ENCODE results near the gene BTNL3. TPM values are rescaled to one million over a fixed set of nuclear protein-coding genes. Genes with fewer than 3 reads are reported as not detected.

Gene BTNL3
- total RNA-seq, 1 donor from 2014 or later = not detected

DNA sequence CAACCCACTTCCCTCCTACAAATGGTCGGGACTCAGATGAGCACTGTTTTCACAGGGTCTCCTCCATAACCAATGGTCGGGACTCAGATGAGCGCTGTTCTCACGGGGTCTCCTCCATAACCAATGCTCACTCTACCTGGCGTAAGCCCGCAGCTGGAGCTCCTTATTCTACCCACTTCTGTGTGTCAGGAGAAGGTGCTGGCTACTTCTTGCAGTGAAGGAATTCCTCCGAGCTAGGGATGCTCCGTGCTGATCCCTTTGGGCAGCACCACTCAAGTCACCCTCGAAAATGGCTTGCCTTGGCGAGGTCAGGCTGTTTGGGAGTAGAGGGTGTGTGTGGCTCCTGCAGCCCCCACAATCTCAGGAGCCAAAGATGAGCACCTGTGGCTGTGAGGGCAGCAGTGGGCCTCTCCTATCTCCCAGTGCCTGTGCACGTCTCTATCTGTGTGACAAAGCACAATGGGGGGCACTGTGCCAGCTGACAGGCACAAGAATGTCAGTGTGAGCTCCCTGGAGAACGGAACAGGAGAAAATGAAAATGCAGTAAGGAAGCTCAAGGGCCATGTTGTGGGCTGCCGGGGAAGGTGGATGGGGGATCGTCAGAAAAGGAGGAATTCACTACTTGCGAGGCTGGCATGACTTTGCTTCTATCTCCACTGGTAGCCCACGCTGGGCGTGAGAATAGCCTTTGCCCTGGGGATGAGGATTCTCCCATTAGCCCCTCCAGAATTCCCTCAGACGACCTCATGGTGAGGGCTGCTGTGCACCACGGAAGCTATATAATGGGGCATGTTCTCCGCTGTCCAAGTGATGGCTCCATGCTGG is 47.6 kb downstream of the BTNL3 start:
- intact Hi-C loops (cut with micrococcal nuclease) = no loop called here
- DNase-seq = no peak
- H3K27me3 Mint-ChIP-seq = peaks cover 3% of the 10 kb centered on the region
- TF ChIP-seq, protein P1, sequence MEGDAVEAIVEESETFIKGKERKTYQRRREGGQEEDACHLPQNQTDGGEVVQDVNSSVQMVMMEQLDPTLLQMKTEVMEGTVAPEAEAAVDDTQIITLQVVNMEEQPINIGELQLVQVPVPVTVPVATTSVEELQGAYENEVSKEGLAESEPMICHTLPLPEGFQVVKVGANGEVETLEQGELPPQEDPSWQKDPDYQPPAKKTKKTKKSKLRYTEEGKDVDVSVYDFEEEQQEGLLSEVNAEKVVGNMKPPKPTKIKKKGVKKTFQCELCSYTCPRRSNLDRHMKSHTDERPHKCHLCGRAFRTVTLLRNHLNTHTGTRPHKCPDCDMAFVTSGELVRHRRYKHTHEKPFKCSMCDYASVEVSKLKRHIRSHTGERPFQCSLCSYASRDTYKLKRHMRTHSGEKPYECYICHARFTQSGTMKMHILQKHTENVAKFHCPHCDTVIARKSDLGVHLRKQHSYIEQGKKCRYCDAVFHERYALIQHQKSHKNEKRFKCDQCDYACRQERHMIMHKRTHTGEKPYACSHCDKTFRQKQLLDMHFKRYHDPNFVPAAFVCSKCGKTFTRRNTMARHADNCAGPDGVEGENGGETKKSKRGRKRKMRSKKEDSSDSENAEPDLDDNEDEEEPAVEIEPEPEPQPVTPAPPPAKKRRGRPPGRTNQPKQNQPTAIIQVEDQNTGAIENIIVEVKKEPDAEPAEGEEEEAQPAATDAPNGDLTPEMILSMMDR (IDR thresholded peaks at IDR 0.05) = no peak
- no peaks in the 10 kb centered on the region for H3K4me1 Mint-ChIP-seq
- CTCF ChIA-PET = interaction anchor here (0.9 kb wide), 1 partner anchor 13 kb away, joined by 3 read pairs; no protein-coding TSS in a partner anchor
- H3K9me3 Mint-ChIP-seq = peaks cover 5% of the 10 kb centered on the region
- no peak overlapping the region for H3K27ac Mint-ChIP-seq
- H3K4me3 Mint-ChIP-seq = no peak overlapping the region
- no peak for ATAC-seq (ENCODE audit: low read depth)
- POLR2A ChIA-PET = interaction anchor here (0.6 kb wide), 1 partner anchor 149 kb away, joined by 6 read pairs; no protein-coding TSS in a partner anchor
- H3K36me3 Mint-ChIP-seq (ENCODE audit: low read depth) = peaks cover 2% of the 10 kb centered on the region

GRCh38 chr5:181036816-181037364 is 48.2 kb downstream of the BTNL3 start:
- DNase-seq = no peak
- Mint-ChIP-seq H3K4me1 (no peaks in the 10 kb centered on the region), H3K27ac (no peak overlapping the region), H3K27me3 (peaks cover 1% of the 10 kb centered on the region), H3K4me3 (no peak overlapping the region), H3K36me3 (ENCODE audit: low read depth) (peaks cover 1% of the 10 kb centered on the region), H3K9me3 (peaks cover 2% of the 10 kb centered on the region)
- ChIA-PET POLR2A (no interaction called here), CTCF (interaction anchor here (0.9 kb wide), 1 partner anchor 12 kb away, joined by 3 read pairs; no protein-coding TSS in a partner anchor)
- TF ChIP-seq, protein P1 (IDR thresholded peaks at IDR 0.05) = no peak
- ATAC-seq (ENCODE audit: low read depth) = no peak
- intact Hi-C loops (cut with micrococcal nuclease) = no loop called here

DNA sequence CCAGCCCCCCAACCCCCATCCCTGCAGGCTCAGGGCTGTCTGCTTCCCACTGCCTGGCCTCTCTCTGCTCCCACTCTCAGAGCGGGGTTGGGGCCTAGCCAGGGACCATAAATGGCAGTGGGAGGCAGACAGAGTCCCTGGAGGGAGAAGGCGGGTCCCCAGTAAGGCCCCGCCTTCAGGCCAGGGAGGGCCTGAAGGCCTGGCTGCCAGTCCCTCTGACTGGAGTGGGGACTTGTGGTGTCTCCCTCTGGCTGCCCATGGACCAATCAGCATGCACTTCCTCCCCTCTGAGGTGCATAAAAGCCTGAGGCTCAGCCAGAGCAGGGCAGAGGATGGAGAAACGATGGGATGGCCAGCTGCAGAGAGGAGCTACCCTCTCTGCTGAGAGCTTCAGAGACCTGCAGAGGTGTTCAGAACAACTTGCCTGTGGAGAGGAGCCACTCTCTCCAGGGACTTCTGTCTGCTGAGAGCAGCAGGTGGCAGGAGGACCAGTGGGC is 48.8 kb downstream of the BTNL3 start:
- CTCF ChIA-PET = interaction anchor here (0.9 kb wide), 1 partner anchor 12 kb away, joined by 3 read pairs; no protein-coding TSS in a partner anchor
- H3K4me3 Mint-ChIP-seq = no peak overlapping the region

DNA sequence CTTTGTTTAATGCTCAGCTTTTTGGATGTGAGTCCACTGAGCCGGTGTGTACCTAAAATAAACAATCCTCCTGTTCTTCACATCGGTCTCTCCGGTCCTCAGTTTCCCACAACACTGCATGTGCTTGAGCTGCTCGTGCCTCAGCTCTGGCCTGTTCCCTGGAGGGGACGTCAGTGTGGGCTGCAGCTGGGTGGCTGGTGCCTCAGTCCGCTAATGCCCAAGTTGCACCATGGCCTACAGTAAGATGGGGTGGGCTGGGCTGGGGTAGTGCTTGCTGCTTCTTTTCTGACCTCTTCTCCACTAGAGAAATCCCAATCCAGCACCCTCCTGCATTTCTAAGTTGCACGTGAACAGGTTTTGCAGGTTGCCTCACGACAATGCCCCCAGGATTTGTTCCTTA is 50.8 kb downstream of the BTNL3 start:
- peaks cover 2% of the 10 kb centered on the region for H3K27me3 Mint-ChIP-seq
- DNase-seq = no peak
- H3K4me1 Mint-ChIP-seq = peaks cover 3% of the 10 kb centered on the region
- no peak overlapping the region for H3K27ac Mint-ChIP-seq
- H3K9me3 Mint-ChIP-seq = no peaks in the 10 kb centered on the region
- ChIA-PET CTCF (no interaction called here), POLR2A (no interaction called here)
- no peak for ATAC-seq (ENCODE audit: low read depth)
- no peaks in the 10 kb centered on the region for H3K36me3 Mint-ChIP-seq (ENCODE audit: low read depth)
- TF ChIP-seq, protein P1 (IDR thresholded peaks at IDR 0.05) = no peak
- H3K4me3 Mint-ChIP-seq = no peak overlapping the region
- intact Hi-C loops (cut with micrococcal nuclease) = no loop called here

More for the DNA sequence above, 48.8 kb downstream of the BTNL3 start:
- POLR2A ChIA-PET = no interaction called here
- Mint-ChIP-seq H3K9me3 (no peaks in the 10 kb centered on the region), H3K27me3 (peaks cover 2% of the 10 kb centered on the region), H3K27ac (no peak overlapping the region), H3K36me3 (ENCODE audit: low read depth) (no peaks in the 10 kb centered on the region), H3K4me1 (no peaks in the 10 kb centered on the region)
- DNase-seq (no peak), ATAC-seq (ENCODE audit: low read depth) (no peak)
- TF ChIP-seq, protein P1 (IDR thresholded peaks at IDR 0.05) = no peak
- intact Hi-C loops (cut with micrococcal nuclease) = no loop called here

DNA sequence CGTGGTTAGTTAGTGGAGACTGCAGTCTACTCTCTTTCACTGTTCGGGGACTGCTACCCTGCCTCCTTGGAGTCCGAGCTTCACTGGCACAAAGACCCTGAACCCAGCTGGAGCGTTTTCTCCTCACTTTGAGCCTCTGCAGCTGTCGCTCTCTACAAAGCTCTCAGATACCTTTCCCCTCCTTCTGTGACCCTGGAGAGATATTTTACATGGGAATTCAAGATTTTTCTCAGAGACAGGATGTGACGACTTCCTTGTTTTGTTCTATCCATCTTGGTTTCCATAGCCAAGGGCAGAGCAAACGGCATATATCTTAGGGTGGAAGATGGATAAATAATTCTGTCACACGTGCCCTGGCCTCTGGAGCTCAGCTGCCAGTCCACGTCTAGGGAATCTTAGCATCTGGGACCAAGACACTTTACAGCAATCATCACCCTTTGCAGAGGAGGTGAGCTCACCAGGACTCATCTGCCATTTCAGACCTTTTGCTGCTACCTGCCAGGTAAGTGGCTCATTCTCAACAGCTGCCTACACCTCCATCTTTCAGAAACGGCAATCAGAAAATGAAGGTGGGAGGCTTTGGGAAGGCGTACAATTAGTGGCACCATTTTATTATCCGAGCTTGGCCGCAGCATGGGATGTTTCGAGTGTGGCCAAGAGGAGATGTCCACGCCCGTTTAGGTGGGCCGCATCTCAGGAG is 51.4 kb downstream of the BTNL3 start, which contains the start of gene BTNL9:
Gene BTNL9 (plus strand): TSS at position 336 of the 700 bp plus-strand sequence. CDS start 5,224 bp downstream, outside the sequence.
- intact Hi-C loops (cut with micrococcal nuclease) = no loop called here
- CTCF ChIA-PET = no interaction called here
- DNase-seq (no peak), ATAC-seq (ENCODE audit: low read depth) (no peak)
- H3K27me3 Mint-ChIP-seq = peaks cover 4% of the 10 kb centered on the region
- H3K27ac Mint-ChIP-seq = no peak within 1 kb of the TSS
- no peak within 1 kb of the TSS for H3K4me3 Mint-ChIP-seq
- POLR2A ChIA-PET = no interaction called here
- TF ChIP-seq, protein P1 (IDR thresholded peaks at IDR 0.05) = no peak
- H3K4me1 Mint-ChIP-seq = peaks cover 8% of the 10 kb centered on the region
- no peaks in the 10 kb centered on the region for H3K9me3 Mint-ChIP-seq
- no peaks in the 10 kb centered on the region for H3K36me3 Mint-ChIP-seq (ENCODE audit: low read depth)

Data from activated B cell treated with CpG ODN at 0.5 μM for 24 hours (primary cell).